HCT116 (cell line): ENCODE results near the gene ASF1A. TPM values are rescaled to one million over a fixed set of nuclear protein-coding genes. Genes with fewer than 3 reads are reported as not detected.

Experiments
- ATAC-seq: fragments of 200-7000 bp; cut with Tn5 transposase; 2 replicates; pipeline ENCODE4 v1.9.1; 2020; ENCODE audit warnings: mild to moderate bottlenecking, moderate library complexity
- BruUV-seq: library from RNA; stranded (reverse); fragments of 400-500 nt; replicated peaks from 2 replicates; lab custom pipeline; 2021; lab: Mats Ljungman, UMichigan
- CTCF ChIA-PET: fragments of 300-600 bp; sonication (Branson Sonifier 250); formaldehyde crosslinking; loops from one replicate; lab custom pipeline; 2021; ENCODE audit warnings: antibody characterized with exemption; lab: Charles Lee
- POLR2A ChIA-PET: fragments of 300-600, 350-600 bp; sonication (Branson Sonifier 250); formaldehyde crosslinking; loops from one replicate; lab custom pipeline; 2021; ENCODE audit warnings: antibody characterized with exemption; lab: Charles Lee
- RAD21 ChIA-PET, 2 experiments: fragments of 300-600 bp; sonication (Branson Sonifier 250); formaldehyde crosslinking; loops; one replicate each; lab custom pipeline; 2023; ENCODE audit warnings: low total read pairs in 2 of 2; ENCODE audit not compliant: uncharacterized antibody in 2 of 2, unreplicated experiment in 2 of 2, low non-redundant PET in 1 of 2; lab: Charles Lee
- DNase-seq: peaks from one replicate; pipeline ENCODE4 v3.0.0-alpha.2; 2010; ENCODE audit warnings: low read depth, low spot score
- H2AFZ ChIP-seq: fragments of 200-600 bp; shearing (Covaris generic), sonication (generic); 2 replicates; pipeline ENCODE4 v1.6.1; 2017; ENCODE audit warnings: low read depth, mixed run types, mixed read lengths, antibody characterized with exemption, low read length; ENCODE audit not compliant: poor library complexity, severe bottlenecking
- H3K27ac ChIP-seq: 2 replicates; pipeline ENCODE4 v1.5.1; 2012; ENCODE audit warnings: low read depth, low read length
- H3K27me3 ChIP-seq: fragments of 200-600 bp; sonication (generic); 2 replicates; pipeline ENCODE4 v1.6.1; 2016; ENCODE audit warnings: mixed run types, low read length, mixed read lengths; ENCODE audit not compliant: insufficient read depth
- H3K36me3 ChIP-seq, 2 experiments: fragments of 200-500 bp in 1 of 2; fragments of 200-600 bp in 1 of 2; sonication (Bioruptor generic) in 1 of 2; sonication (generic) in 1 of 2; 2 replicates each; pipeline versions ENCODE4 v1.5.1 to v1.6.1; 2014 to 2016; ENCODE audit warnings: low read length in 2 of 2, inconsistent platforms in 1 of 2, mixed read lengths in 1 of 2, mixed run types in 1 of 2; ENCODE audit not compliant: insufficient read depth in 2 of 2, control insufficient read depth in 1 of 2
- H3K4me1 ChIP-seq, 2 experiments: fragments of 200-600 bp in 1 of 2; sonication (generic) in 1 of 2; 2 replicates each; pipeline versions ENCODE4 v1.5.1 to v1.6.1; 2012 to 2017; ENCODE audit warnings: low read length in 2 of 2, inconsistent platforms in 1 of 2, mild to moderate bottlenecking in 1 of 2, mixed read lengths in 1 of 2, mixed run types in 1 of 2, moderate library complexity in 1 of 2; ENCODE audit not compliant: insufficient read depth in 2 of 2, control insufficient read depth in 1 of 2
- H3K4me2 ChIP-seq: fragments of 200-600 bp; sonication (generic); 2 replicates; pipeline ENCODE4 v1.6.1; 2017; ENCODE audit warnings: mixed run types, low read length, mixed read lengths
- H3K4me3 ChIP-seq, 2 experiments: fragments of 200-600 bp in 1 of 2; sonication (generic) in 1 of 2; replicated peaks in 1 of 2; 2 replicates each; pipeline ENCODE4 v1.5.1; 2011 to 2016; ENCODE audit warnings: low read length in 2 of 2, control low read depth in 1 of 2, low read depth in 1 of 2, mild to moderate bottlenecking in 1 of 2, mixed read lengths in 1 of 2, mixed run types in 1 of 2
- H3K79me2 ChIP-seq: fragments of 200-600 bp; sonication (generic); 2 replicates; pipeline ENCODE4 v1.6.1; 2017; ENCODE audit warnings: mild to moderate bottlenecking, mixed run types, low read length, moderate library complexity, mixed read lengths; ENCODE audit not compliant: insufficient read depth
- H3K9ac ChIP-seq: fragments of 200-600 bp; sonication (generic); 2 replicates; pipeline ENCODE4 v1.6.1; 2016; ENCODE audit warnings: low read length, mixed read lengths
- H3K9me2 ChIP-seq: fragments of 200-600 bp; sonication (generic), shearing (Covaris generic); 2 replicates; pipeline ENCODE4 v1.6.1; 2017; ENCODE audit warnings: mixed run types, mild to moderate bottlenecking, moderate library complexity; ENCODE audit not compliant: insufficient read depth
- H3K9me3 ChIP-seq, 2 experiments: fragments of 200-500 bp in 1 of 2; fragments of 200-600 bp in 1 of 2; sonication (Bioruptor generic) in 1 of 2; sonication (generic) in 1 of 2; 2 replicates each; pipeline ENCODE4 v1.6.1; 2014 to 2017; ENCODE audit warnings: low read length in 2 of 2, mixed read lengths in 2 of 2, inconsistent platforms in 1 of 2, low read depth in 1 of 2, mild to moderate bottlenecking in 1 of 2, mixed run types in 1 of 2, moderate library complexity in 1 of 2; ENCODE audit not compliant: control insufficient read depth in 1 of 2, insufficient read depth in 1 of 2
- H4K20me1 ChIP-seq: fragments of 200-600 bp; sonication (generic), shearing (Covaris generic); 2 replicates; pipeline ENCODE4 v1.6.1; 2017; ENCODE audit warnings: mixed run types, mild to moderate bottlenecking, moderate library complexity; ENCODE audit not compliant: insufficient read depth
- CEBPB ChIP-seq: IDR thresholded peaks from 2 replicates; pipeline ENCODE4 v1.6.1; 2012; ENCODE audit warnings: low read depth
- EGR1 ChIP-seq: IDR thresholded peaks from 2 replicates; pipeline ENCODE4 v1.6.1; 2012; ENCODE audit warnings: low read depth
- EZH2 ChIP-seq: fragments of 200-600 bp; sonication (generic); IDR thresholded peaks from 2 replicates; pipeline ENCODE4 v1.6.1; 2017; ENCODE audit warnings: antibody characterized with exemption, mixed run types
- JUND ChIP-seq: IDR thresholded peaks from 2 replicates; pipeline ENCODE4 v1.6.1; 2012
- POLR2A ChIP-seq: IDR thresholded peaks from 2 replicates; pipeline ENCODE4 v1.7.0; 2011; ENCODE audit warnings: borderline replicate concordance; ENCODE audit not compliant: insufficient read depth, insufficient read length; ENCODE audit errors: extremely low read depth
- POLR2AphosphoS5 ChIP-seq: IDR thresholded peaks from 2 replicates; pipeline ENCODE4 v1.6.1; 2011; ENCODE audit warnings: mild to moderate bottlenecking, low read depth, low read length, moderate library complexity
- SP1 ChIP-seq: IDR thresholded peaks from 2 replicates; pipeline ENCODE4 v1.6.1; 2012; ENCODE audit warnings: low read depth
- SRF ChIP-seq: IDR thresholded peaks from 2 replicates; pipeline ENCODE4 v1.6.1; 2012; ENCODE audit warnings: low read depth
- intact Hi-C: fragments of 100-400 bp; cut with micrococcal nuclease; formaldehyde crosslinking; loops from 2 replicates; pipeline ENCODE4 v1.10.0; 2022
- total RNA-seq: library from RNA; stranded (reverse); gene quantifications from one replicate; pipeline ENCODE4 v1.2.1, GENCODE V29; 2021; ENCODE audit not compliant: unreplicated experiment
- TF ChIP-seq, protein P1 (sequence below), 3 experiments: fragments of 200-600 bp in 1 of 3; sonication (generic) in 1 of 3; IDR thresholded peaks in 2 of 3; conservative IDR thresholded peaks in 1 of 3; 2 replicates each; pipeline ENCODE4 v1.5.1; 2012 to 2017; ENCODE audit warnings: low read depth in 2 of 3, low read length in 2 of 3, antibody characterized with exemption in 1 of 3, borderline replicate concordance in 1 of 3, control low read depth in 1 of 3, mild to moderate bottlenecking in 1 of 3, mixed read lengths in 1 of 3, mixed run types in 1 of 3, moderate library complexity in 1 of 3; ENCODE audit not compliant: insufficient read depth in 1 of 3
- TF ChIP-seq, protein P2 (sequence below): IDR thresholded peaks from 2 replicates; pipeline ENCODE4 v1.6.1; 2011; ENCODE audit warnings: mild to moderate bottlenecking, low read length, moderate library complexity; ENCODE audit not compliant: insufficient replicate concordance; ENCODE audit errors: extremely low read depth

ASF1A gene
- total RNA-seq, 1 experiment from 2014 or later: 23.3 TPM

DNA sequence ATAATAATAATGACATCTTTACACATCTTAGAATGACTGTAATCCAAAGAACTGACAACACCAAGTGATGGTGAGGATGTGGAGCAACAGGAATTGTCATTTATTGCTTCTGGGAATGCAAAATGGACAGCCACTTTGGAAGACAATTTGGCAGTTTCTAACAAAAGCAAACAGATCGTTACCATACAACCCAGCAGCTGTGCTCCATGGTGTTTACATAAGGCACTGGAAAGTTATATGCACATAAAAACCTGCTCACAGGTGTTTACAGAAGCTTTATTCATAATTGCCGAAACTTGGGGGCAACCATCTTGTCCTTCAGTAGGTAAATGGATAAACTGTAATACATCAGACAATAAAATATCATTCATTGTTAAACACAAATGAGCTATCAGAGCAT is 18.3 kb upstream of the ASF1A start:
- Histone ChIP-seq H3K36me3 (no peaks in the 10 kb centered on the region), H2AFZ (no peak overlapping the region), H3K9me3 (no peaks in the 10 kb centered on the region), H3K4me2 (no peak overlapping the region), H3K27ac (no peak overlapping the region), H3K9me2 (no peaks in the 10 kb centered on the region), H3K9ac (no peak overlapping the region), H4K20me1 (no peaks in the 10 kb centered on the region), H3K79me2 (0 out of 2 replicates have a peak, but pooled peaks cover 5% of the 10 kb centered on the region), H3K4me1 (no peaks in the 10 kb centered on the region), H3K4me3 (no peak overlapping the region), H3K27me3 (no peaks in the 10 kb centered on the region)
- no TSS peak for BruUV-seq
- TF ChIP-seq POLR2A (no peak), POLR2AphosphoS5 (no peak), SRF (no peak), EGR1 (no peak), SP1 (no peak), CEBPB (no peak), EZH2 (no peak), JUND (no peak)
- TF ChIP-seq, protein P1, sequence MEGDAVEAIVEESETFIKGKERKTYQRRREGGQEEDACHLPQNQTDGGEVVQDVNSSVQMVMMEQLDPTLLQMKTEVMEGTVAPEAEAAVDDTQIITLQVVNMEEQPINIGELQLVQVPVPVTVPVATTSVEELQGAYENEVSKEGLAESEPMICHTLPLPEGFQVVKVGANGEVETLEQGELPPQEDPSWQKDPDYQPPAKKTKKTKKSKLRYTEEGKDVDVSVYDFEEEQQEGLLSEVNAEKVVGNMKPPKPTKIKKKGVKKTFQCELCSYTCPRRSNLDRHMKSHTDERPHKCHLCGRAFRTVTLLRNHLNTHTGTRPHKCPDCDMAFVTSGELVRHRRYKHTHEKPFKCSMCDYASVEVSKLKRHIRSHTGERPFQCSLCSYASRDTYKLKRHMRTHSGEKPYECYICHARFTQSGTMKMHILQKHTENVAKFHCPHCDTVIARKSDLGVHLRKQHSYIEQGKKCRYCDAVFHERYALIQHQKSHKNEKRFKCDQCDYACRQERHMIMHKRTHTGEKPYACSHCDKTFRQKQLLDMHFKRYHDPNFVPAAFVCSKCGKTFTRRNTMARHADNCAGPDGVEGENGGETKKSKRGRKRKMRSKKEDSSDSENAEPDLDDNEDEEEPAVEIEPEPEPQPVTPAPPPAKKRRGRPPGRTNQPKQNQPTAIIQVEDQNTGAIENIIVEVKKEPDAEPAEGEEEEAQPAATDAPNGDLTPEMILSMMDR (IDR thresholded peaks at IDR 0.05 in 2 of 3, conservative IDR thresholded peaks at IDR 0.05 in 1 of 3; ENCODE audit: borderline replicate concordance in 1 of 3, insufficient read depth in 1 of 3, low read depth in 2 of 3, low read length in 2 of 3): no peak
- TF ChIP-seq, protein P2, sequence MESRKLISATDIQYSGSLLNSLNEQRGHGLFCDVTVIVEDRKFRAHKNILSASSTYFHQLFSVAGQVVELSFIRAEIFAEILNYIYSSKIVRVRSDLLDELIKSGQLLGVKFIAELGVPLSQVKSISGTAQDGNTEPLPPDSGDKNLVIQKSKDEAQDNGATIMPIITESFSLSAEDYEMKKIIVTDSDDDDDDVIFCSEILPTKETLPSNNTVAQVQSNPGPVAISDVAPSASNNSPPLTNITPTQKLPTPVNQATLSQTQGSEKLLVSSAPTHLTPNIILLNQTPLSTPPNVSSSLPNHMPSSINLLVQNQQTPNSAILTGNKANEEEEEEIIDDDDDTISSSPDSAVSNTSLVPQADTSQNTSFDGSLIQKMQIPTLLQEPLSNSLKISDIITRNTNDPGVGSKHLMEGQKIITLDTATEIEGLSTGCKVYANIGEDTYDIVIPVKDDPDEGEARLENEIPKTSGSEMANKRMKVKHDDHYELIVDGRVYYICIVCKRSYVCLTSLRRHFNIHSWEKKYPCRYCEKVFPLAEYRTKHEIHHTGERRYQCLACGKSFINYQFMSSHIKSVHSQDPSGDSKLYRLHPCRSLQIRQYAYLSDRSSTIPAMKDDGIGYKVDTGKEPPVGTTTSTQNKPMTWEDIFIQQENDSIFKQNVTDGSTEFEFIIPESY: no peak
- no peak for ATAC-seq
- POLR2A ChIA-PET: no interaction called here
- CTCF ChIA-PET: no interaction called here
- intact Hi-C loops: no loop called here
- RAD21 ChIA-PET: no interaction called here
- DNase-seq: no peak
